Left forelimb (tissue), 1 donor: Measurements from ENCODE around the gene DAP3.
"Not testable (repeated sequence)": the region's sequence is repeated elsewhere in the genome, so short reads cannot be mapped to it uniquely, and the experiment has no call there.

ENCODE experiments used
- DNase-seq: peaks from one replicate; pipeline ENCODE4 v3.0.0-alpha.2; 2018; ENCODE audit warnings: low spot score

Gene DAP3

DNA sequence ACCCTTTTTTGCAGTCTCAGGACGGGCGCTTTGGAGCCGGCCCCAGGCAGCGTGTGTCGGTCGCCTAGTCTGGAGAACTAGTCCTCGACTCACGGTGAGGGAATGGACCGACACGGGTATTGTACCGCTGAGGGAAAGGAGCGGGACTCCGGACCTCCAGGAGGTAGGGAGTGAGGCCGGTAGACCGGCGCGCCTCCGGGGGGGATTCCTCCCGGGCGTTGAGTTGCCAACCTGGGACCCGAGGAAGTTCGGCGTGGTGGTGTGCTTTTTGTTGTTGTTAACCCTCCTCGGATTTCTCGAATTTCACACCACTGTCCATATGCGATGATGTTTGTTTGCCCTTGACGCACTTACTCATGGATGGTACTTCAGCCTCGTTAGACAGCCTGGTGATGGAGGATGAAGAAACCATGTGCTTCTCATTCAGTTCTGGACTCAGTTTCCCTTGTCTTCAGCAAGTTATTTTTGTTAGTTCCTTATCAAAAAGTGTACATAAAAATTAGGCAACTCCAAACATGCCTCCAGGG is at the start of gene DAP3:
Gene DAP3, plus strand, starts transcription at position 11 of the 527 bp plus-strand sequence. CDS start 20,689 bp downstream, outside the sequence.
- not testable (repeated sequence) for DNase-seq

DNA sequence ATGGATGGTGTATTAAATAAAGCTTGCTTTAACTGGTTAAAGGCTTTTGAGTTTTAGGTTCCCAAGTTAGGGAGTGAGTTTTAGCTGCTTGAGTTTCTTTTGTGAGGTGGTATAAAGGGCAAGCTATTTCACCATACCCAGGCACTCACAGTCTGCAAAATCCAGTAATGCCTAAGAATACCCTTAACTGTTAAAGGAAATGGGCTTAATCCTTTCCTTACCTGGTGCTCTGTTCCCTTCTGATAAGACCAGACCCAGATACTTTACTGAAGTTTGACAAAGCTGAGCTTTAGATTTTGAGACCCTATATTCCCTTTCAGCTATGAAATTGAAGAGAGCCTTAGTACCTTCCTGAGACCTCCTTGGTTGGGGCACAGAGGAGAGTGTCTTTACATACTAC is 48.5 kb upstream of the DAP3 start:
- no peak for DNase-seq

DNA sequence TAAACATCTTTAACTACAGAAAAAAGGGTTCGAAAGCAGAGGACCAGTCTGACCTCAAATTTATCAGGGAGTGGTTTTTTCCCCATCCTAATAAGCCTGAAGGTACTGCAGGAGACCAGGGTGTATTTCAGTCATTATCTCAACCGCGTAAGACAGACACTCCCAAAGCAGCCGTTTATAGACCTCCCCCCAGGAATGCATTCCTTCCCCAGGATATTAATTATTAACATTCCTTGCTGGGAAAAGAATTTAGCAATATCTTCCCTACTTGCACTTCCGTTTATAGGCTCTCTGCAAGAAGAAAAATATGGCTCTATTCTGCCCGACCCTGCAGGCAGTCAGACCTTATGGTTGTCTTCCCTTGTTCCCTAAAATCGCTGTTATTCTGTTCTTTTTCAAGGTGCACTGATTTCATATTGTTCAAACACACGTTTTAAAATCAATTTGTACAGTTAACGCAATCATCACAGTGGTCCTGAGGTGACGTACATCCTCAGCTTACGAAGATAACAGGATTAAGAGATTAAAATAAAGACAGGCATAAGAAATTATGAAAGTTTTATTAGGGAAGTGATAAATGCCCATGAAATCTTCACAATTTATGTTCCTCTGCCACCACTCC is 46.2 kb upstream of the DAP3 start:
- not testable (repeated sequence) for DNase-seq

DNA sequence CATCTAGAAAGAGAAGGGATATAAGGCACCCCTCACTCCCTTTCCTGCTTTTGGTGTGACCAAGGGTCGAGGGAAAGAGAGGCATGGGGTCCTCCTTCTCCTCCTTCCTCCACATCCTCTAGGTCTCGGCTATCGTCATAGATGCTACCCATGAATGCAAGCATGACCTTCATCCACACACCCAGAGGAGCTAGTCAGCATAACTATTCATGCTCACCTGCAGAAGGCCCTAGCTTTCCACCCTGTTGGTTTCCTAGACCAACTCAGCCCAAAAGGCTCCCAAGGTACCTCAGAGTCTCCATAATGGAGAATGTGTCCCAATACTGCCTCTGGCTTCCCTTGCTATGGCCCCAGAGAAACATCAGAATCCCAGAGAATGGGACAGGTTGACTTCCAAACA is 45.7 kb upstream of the DAP3 start:
- no peak for DNase-seq

DNA sequence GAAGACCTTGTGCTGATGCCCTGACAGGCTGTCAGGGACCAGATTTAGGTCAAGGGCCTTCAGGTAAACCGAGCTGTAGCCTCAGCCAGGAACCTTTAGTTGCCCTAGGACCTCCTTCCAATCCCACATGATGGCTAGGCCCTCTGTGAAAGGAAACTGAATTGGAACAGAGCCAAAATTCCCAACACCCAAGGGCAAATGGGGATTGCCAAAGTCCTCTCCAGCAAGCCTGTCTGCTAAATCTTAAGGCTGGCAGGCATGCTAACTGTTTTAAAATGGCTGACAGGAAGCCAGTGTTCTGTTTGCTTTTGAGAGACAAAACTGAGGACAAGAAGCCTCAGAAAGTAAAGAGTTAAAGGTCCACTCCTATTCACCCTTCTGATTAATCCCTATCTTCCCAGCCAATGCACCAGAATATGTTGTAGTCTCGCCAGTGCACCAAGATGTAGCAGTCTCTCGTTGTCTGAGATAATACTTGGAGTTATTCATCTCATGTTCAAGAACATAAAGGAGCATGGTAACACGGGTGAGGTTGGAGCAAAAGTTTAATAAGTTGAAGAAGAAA is 43.8 kb upstream of the DAP3 start:
- no peak for DNase-seq

DNA sequence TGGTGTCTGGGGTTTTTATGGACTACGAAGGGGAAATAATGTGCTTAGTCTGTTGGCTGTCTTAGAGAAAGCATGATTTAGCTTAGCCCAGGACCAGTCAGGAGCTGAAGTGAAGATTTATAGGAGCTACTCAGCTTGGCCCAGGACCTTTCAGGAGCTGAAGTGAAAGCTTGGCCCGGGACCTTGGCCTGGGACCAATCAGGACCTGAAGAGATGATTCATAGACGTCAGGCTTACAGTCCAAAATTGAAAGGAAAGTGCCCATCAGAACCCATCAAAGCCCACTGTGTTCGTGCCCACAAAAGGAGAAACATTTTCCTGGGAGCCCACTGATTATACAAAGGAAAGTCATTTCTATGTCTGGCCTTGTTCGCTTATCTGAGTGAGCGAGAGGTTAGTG is 43.2 kb upstream of the DAP3 start:
- no peak for DNase-seq

DNA sequence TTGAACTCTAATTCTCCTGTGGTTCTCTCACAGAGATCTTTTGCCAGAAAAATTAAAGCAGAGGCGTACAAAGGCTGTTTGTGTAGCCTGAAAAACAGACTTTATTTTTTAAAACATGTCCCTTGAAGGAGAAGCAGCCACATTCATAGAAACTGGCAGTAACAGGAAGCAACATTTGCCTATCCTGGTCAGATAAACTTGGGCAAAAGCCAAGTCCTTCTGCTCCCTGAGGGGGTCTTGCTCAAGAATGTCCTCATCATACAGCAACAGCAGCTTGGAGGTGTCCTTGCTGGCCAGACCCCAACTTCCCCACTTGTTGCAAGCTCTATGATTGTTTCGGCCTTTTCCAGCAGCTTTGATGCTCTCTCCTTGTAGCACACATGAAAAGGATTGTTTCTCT is 42.6 kb upstream of the DAP3 start:
- DNase-seq: no peak

DNA sequence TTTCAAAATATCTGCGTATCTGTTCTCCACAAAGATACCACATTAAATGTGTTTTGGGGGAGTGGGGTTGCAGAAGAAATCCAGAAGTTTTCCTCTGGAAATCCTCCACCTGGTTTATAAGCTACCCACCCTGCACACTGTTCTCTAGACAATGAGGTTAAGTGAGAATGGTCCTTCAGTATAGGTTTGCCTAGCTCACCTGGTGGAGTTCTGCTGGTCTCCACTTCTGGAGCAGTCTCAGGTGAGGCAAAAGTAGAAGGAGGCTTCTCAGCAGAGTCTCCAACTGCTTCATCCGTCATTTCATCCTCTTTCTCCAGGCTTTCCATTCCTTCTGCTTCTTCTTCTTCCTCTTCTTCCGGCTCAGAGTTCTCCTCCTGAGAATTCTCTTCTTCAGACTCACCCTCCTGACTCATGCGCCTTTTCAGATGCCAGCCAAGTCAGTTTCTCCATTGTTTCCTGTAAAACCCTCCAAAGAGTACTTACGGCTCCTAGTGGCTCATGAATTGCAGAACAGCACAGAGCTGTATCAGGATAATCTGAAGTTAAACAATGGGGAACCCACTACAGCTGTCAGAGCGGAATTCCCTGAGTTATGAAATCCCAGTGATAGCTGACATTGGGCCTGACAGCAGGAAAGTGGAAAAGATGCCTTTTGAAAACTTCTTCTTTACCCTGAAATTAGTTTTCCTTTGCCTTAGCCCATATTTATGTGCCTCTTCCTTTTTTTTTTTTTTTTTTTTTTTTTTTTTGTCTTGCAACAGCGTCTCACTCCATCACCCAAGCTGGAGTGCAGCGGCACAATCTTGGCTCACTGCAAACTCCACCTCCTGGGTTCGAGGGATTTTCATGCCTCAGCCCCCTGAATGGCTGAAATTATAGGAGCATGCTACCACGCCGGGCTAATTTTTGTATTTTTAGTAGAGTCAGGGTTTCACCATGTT is 40.4 kb upstream of the DAP3 start:
- no peak for DNase-seq

DNA sequence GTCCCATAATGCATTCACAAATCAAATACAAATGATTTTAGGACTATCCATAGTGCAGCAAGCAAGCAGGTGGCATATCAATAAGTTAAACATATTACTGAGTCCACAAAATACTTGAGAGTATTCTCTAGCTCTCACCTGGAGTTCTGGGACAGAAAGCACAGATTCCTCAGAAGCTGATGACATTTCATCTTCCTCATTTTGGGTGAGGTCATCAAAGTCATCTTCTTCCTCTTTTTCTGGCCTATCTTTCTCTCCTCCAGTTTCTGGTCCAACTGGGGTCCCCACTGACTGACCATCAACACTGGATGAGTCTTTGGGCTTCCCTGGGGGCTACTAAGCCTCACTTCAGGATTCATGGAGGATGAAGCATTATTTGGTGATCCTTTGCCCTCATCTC is 39.2 kb upstream of the DAP3 start:
- no peak for DNase-seq

DNA sequence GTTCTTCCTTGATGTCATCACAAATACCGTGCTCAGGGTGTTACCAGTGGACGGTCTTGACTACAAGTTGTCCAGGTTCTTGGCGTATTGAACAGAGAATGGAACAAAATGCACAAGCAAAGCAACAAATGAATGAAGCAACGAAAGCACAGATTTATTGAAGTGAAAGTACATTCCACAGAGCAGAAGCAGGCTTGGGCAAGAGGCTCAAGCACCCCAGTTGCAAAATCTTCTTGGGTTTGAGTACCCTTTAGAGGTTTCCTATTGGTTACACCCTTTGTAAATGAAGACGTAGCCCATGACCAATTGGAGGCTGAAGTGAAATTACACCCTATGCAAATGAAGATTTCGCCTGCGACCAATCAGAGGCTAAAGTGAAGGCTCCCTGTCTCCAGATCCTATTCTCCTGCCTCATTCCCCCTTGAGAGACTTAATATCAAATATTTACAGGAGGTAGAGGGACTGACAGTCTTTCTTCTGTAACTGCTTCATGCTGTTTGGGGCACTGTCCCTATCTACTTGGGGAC is 38.6 kb upstream of the DAP3 start:
- DNase-seq: no peak

DNA sequence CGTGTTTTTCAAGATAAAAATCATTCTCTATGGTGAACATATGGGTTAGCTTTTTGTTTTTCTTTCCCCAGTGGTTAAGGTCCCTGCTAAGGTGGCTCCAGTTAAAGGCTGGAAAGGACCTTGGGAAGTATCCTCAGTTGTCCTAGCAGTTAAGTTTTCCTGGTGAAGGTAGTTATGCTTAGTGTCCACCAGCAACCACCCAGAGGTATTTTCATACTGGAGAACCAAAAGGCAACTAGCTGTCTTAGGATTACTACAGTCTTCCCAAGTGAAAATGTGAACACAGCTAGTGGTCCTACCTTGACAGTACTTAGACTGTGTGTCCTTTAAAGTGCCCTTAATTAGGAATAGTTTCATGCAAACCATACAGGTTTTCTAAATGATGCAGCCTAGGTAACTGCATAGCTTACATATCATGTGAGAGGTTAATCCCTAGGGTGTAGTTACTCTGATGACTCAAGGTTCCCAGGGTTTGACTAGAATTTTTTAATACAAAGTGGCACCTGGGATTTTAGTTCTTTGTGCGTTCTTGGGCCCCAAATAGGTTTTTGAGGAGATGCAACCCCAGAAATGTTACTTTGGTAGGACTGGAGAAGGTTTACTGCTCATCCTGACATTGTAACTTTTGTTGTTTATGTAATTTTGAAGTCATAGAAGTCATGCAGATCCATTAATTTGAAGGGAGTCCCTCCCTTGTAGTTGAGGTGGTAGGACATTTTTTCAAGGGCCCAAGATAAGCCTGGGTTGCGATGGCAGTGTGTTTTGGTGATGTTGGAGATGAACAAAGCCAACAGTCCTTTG is 36.8 kb upstream of the DAP3 start:
- no peak for DNase-seq

DNA sequence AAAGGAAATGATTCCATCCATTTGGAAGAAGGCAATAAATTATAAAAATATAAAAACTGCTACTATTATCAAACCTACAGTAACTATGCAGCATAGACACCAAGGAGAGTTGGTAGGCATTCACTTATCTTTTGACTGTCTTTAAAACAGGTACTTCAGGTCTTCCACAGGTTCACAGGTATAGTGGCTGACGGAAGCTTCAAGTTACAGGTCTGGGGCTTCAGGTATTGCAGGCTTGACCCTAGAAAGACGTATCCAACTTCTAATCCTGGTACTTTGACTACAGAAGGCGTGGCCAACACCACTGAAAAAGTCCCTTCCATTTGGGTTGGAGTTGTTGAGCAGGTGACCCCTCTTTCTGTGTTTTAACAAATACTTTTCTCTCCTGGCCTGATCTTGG is 35.9 kb upstream of the DAP3 start:
- DNase-seq: no peak

DNA sequence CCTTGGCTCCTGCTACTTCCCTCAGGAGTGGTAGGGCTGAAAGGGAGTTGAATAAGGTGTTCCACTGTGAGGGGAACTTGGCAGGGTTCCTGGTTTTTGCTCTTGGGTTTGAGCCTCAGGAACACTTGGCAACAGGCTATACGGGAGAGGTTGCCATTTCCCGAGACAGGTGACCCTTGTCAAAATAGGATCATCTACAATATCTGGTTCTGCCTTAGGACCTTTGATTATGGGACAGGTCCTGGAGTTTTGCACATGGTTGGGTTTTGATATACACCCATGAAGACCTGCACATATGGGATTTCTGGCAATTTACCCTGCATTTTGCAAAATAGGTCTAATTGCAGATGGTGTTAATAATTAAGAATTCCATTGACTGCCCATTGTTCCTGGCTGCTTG is 31.4 kb upstream of the DAP3 start:
- DNase-seq: no peak

DNA sequence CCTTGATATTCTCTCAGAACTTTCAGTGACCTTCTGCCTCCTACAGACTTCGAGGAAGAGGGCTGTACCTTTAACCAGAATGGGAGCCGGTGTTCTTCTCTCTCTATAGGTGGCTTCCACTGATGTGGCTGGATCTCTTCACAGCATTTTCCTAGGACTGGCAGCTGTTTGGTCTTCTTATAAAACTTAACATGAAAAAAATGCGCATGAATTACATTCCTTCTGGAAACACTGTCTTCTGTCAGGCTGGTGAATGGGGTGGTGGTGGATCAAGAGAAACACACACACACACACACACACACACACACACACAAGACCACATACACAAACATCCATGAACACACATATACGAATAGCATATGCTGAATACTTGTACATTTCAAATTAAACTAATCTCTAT is 27.7 kb upstream of the DAP3 start:
- not testable (repeated sequence) for DNase-seq

DNA sequence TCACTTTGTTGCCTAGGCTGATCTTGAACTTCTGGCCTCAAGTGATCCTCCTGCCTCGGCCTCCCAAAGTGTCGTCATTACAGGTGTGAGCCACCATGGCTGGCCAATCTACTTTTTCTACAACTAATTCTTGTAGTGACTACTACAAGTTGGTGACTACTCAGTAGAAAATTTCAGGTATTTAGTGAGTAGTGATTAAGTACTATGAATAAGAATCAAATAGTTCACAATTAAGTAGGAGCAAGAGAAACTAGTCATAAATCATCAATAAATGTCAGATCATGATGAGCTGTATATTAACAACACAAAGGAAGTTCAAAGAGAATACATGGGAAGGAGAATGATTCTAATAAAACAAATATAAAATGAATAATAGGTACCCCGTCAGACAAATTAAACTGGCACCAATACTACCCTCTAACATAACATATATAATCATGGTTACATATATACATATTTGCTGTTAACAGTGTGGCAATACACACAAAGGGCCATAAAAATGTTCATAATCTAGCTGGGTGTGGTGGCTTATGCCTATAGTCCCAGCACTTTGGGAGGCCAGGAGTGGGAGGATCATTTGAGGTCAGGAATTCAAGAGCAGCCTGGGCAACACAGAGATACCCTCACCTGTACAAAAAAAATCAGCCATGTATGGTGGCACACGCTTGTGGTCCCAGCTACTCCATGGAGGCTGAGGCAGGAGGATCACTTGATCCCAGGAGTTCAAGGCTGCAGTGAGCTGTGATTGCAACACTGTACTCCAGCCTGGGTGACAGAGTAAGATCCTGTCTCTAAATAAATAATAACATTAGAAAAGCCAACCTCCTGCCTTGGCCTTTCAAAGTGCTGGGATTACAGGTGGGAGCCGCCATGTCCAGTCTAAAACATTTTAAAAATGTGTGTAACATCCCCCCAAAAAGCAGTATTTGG is 19.4 kb upstream of the DAP3 start:
- DNase-seq: no peak

DNA sequence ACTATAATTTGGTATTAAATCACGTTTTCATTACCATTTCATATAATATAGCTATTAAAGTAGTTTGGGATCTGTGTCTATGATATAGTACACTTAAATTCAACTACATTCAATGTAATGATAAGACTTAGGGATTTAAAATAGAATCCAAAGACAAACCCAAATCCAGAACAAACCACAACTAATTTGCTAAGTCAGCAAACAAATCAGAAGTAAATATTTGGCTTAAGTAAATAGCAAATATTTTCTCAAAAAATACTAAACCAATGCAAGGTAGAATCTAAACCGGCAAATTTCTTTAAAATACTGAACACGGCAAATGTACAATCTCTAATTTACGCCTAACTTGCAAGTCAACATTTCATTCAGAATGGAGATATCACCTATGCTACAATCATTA is 17.1 kb upstream of the DAP3 start:
- DNase-seq: no peak

DNA sequence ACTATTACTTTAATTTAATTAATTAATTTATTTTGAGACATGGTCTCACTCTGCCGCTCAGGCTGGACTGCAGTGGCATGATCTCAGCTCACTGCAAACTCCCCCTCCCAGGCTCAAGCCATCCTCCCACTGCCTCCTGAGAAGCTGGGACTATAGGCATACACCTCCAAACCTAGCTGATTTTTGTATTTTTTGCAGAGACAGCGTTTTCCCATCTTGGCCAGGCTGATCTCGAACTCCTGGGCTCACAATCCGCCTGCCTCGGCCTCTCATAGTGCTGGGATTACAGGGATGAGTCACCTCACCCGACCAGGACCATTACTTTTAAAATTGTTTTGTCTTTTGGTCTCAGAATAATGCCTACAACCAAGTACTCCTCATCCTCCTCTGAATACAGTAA is 15.9 kb upstream of the DAP3 start:
- no peak for DNase-seq

DNA sequence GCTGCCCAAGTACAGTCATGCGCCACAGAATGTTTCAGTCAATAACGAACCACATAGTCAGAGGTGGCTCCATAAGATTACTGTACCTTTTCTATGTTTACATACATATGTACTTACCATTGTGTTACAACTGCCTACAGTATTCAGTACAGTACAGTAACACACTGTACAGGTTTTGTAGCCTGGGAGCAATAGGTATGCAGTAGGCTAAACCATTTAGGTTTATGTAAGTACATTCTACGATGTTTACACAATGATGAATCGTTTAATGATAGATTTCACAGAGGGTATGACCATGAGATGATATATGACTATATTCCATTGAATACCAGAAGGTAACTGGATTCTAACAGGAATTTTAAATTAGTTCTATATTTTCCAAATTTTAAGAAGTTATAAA is 10.9 kb upstream of the DAP3 start:
- no peak for DNase-seq

DNA sequence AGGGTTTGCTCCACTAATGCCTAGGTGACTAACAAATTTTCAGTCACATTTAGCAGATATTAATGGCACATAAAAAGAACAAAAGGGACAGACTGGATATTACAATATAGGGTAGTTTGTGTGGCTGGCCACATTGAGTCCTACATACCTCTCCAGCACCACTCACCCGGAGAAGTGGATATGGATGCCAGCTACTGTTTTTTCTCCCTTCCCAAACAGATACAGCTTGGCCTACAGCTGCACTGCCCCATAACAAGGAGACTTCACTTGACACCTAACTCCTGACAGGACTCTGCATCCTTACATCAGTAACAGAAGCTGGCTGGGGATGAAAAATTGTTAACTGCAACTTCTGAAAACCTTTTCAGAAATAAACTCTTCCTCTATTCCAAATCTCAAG is 9.9 kb upstream of the DAP3 start:
- not testable (repeated sequence) for DNase-seq

DNA sequence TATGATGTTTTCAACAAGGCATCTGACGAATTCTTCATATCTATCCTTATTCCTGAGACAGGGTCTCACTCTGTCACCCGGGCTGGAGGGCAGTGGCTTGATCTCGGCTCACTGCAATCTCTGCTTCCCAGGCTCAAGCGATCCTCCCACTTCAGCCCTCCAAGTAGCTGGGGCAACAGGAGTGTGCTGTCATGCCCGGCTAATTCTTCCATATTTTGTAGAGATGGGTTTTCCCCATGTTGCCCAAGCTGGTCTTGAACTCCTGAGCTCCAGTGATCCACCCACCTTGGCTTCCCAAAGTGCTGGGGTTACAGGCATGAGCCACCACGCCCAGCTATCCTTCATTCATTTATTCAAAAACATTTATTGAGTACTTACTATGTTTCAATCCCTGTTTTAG is 8.4 kb upstream of the DAP3 start:
- no peak for DNase-seq

DNA sequence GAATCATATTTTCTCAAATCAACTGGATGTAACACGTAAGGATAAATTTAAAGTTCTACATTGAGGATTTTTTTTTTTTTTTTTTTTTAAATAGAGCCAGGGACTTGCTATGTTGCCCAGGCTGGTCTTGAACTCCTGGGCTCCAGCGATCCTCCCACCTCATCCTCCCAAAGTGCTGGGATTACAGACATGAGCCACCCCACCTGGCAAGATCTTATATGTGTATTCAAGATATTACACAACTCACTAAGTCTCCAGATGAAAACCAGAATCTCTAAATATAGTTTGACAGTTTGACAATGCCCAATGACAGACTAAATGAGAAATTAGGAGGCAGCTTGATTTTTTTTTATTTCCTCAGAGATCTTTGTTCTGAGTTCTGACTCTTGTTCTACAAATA is 7.1 kb upstream of the DAP3 start:
- DNase-seq: no peak
